Ovary (tissue), 9 donors: ENCODE data around the gene HABP2. TPM values are rescaled to one million over a fixed set of nuclear protein-coding genes. Genes with fewer than 3 reads are reported as not detected.

Experiments
- DNase-seq, 5 donors: peaks; one replicate each; pipeline ENCODE4 v3.0.0-alpha.2; 2019 to 2020
- H3K27ac ChIP-seq, 2 donors: fragments of 200-600 bp; one replicate each; pipeline versions ENCODE4 v1.5.1 to v1.8.0; 2019 to 2022
- H3K27me3 ChIP-seq: fragments of 200-600 bp; one replicate; pipeline ENCODE4 v1.8.0; 2022
- H3K36me3 ChIP-seq: fragments of 200-600 bp; sonication (generic); one replicate; pipeline ENCODE4 v1.5.1; 2019
- H3K4me1 ChIP-seq: one replicate; pipeline ENCODE4 v1.8.1; 2013; ENCODE audit warnings: mild to moderate bottlenecking, moderate library complexity; ENCODE audit not compliant: insufficient read depth
- H3K4me3 ChIP-seq: fragments of 200-600 bp; sonication (generic); one replicate; pipeline ENCODE4 v1.5.1; 2017
- H3K9me3 ChIP-seq, 2 donors: fragments of 200-600 bp in 1 of 2; sonication (generic) in 1 of 2; one replicate each; pipeline versions ENCODE4 v1.5.1 to v1.8.1; 2013 to 2019; ENCODE audit warnings: mild to moderate bottlenecking in 1 of 2, moderate library complexity in 1 of 2
- EP300 ChIP-seq: sonication (generic); formaldehyde crosslinking; IDR thresholded peaks from one replicate; pipeline ENCODE4 v1.6.1; 2017; ENCODE audit warnings: antibody characterized with exemption
- POLR2A ChIP-seq: fragments of 450-650 bp; IDR thresholded peaks from one replicate; pipeline ENCODE4 v1.6.1; 2017; ENCODE audit warnings: antibody characterized with exemption, mild to moderate bottlenecking, moderate library complexity
- WGBS, 3 donors: extraction: QIAGEN DNeasy Blood & Tissue Kit in 1 of 3; methylation state at CpG; one replicate each; pipeline versions ENCODE4 v1.1.5 to v1.1.7; 2013 to 2017; 5-methylcytosine and 5-hydroxymethylcytosine counted together
- intact Hi-C, 4 donors: fragments of 100-400 bp; cut with DNase I; formaldehyde crosslinking; loops; one replicate each; pipeline versions ENCODE4 v1.11.0 to v1.15.1; 2022 to 2023
- polyA plus RNA-seq, 2 donors: library from polyadenylated mRNA; stranded (reverse); fragments of 200-250 nt in 1 of 2; fragments of 350-450 nt in 1 of 2; fragmentation: Illumina TruSeq in 1 of 2; extraction: RNeasy Lipid Tissue Mini Kit (QIAGEN cat#74804) in 1 of 2; gene quantifications; one replicate each; pipeline ENCODE4 v1.2.3, GENCODE V29; 2013 to 2014
- total RNA-seq, 7 donors: library from RNA; depleted of rRNA in 2 of 7; stranded (reverse); fragments of >200 nt in 2 of 7; fragmentation: NEBNext Ultra II Directional in 3 of 7; extraction: Animal tissue kit (Norgen Biotek cat#: 25700) in 3 of 7; gene quantifications; one replicate each; pipeline versions ENCODE4 v1.1.0 to v1.2.4, GENCODE V29; 2016 to 2023
- TF ChIP-seq, protein P1 (sequence below), 3 donors: fragments of 450-650 bp in 2 of 3; fragments of 200-600 bp in 1 of 3; IDR thresholded peaks; one replicate each; pipeline versions ENCODE4 v1.5.1 to v1.8.0; 2016 to 2022; ENCODE audit warnings: antibody characterized with exemption in 3 of 3, mild to moderate bottlenecking in 1 of 3
- donor health status: DM: no; HTN: no; CAD: no; lungs with moderate emphysema.
- donor health status: DM: no; HTN: no; CAD: no.
- donor health status: Bipolar disorder and iron deficiency.
- donor health status: DM: yes; HTN: yes; CAD: no.
- donor health status: DM: no; HTN: no; CAD: no.
- donor health status: DM: yes; HTN: yes; CAD: no.

Gene HABP2
- total and polyA plus RNA-seq, 9 donors, result 0.07 to 2.3 (median 0.19) TPM; not detected in 3

DNA sequence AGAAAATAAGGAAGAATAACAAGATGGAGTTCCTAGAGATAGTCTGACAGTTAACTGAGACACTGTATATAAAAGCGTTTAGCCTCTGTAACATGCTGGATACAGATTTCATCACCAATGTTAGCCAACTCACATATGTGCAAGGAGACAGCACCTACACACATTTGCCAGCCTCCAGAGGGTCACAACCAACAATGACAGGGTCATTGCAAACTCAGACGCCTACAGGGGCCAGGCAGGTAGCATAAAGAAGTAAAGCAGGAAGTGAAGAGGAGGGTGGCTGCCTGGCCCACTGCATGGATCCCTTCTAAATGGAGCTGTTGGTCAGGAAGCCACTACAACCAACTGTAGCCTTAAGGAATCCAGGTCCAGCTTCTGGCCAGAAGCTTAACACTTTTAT is 60.6 kb downstream of the HABP2 start:
- intact Hi-C loops, result no loop called here
- Histone ChIP-seq H3K27ac (no peak overlapping the region), H3K9me3 (no peaks in the 10 kb centered on the region), H3K4me1 (no peaks in the 10 kb centered on the region), H3K27me3 (no peaks in the 10 kb centered on the region), H3K4me3 (no peak overlapping the region), H3K36me3 (no peaks in the 10 kb centered on the region)
- TF ChIP-seq EP300 (no peak), POLR2A (no peak)
- TF ChIP-seq, protein P1, sequence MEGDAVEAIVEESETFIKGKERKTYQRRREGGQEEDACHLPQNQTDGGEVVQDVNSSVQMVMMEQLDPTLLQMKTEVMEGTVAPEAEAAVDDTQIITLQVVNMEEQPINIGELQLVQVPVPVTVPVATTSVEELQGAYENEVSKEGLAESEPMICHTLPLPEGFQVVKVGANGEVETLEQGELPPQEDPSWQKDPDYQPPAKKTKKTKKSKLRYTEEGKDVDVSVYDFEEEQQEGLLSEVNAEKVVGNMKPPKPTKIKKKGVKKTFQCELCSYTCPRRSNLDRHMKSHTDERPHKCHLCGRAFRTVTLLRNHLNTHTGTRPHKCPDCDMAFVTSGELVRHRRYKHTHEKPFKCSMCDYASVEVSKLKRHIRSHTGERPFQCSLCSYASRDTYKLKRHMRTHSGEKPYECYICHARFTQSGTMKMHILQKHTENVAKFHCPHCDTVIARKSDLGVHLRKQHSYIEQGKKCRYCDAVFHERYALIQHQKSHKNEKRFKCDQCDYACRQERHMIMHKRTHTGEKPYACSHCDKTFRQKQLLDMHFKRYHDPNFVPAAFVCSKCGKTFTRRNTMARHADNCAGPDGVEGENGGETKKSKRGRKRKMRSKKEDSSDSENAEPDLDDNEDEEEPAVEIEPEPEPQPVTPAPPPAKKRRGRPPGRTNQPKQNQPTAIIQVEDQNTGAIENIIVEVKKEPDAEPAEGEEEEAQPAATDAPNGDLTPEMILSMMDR (IDR thresholded peaks at IDR 0.05), result no peak
- WGBS, 3 donors, result 76 to 82% (median 77%) methylated on average over 2 of the region's 2 CpGs
- DNase-seq, result no peak

- Histone ChIP-seq H3K4me3 (no peak overlapping the region), H3K4me1 (no peaks in the 10 kb centered on the region), H3K36me3 (no peaks in the 10 kb centered on the region), H3K27ac (no peak overlapping the region), H3K27me3 (no peaks in the 10 kb centered on the region), H3K9me3 (no peaks in the 10 kb centered on the region)
- no peak for DNase-seq
- WGBS, 3 donors, result 55 to 61% (median 58%) methylated on average over 15 of the region's 15 CpGs
- intact Hi-C loops, result no loop called here
- TF ChIP-seq EP300, result no peak
- TF ChIP-seq, protein P1 (IDR thresholded peaks at IDR 0.05), result no peak
- no peak for TF ChIP-seq POLR2A
Measured at GRCh38 chr10:113613977-113614690, 61.3 kb downstream of the HABP2 start.

- H3K27me3 ChIP-seq, result no peaks in the 10 kb centered on the region
- H3K9me3 ChIP-seq, result no peaks in the 10 kb centered on the region
- 9 to 17% (median 15%) methylated on average over 5 of the region's 5 CpGs for WGBS, 3 donors
- intact Hi-C loops, result no loop called here
- H3K4me1 ChIP-seq, result no peaks in the 10 kb centered on the region
- no peak overlapping the region for H3K4me3 ChIP-seq
- no peak overlapping the region for H3K27ac ChIP-seq
- TF ChIP-seq EP300 (no peak), POLR2A (no peak)
- TF ChIP-seq, protein P1 (IDR thresholded peaks at IDR 0.05), result no peak
- DNase-seq, result no peak
- no peaks in the 10 kb centered on the region for H3K36me3 ChIP-seq
Measured at GRCh38 chr10:113616244-113617074, 63.6 kb downstream of the HABP2 start.

GRCh38 chr10:113617086-113617485 is 64.2 kb downstream of the HABP2 start:
- DNase-seq, result no peak
- no peak overlapping the region for H3K27ac ChIP-seq
- H3K9me3 ChIP-seq, result no peaks in the 10 kb centered on the region
- H3K36me3 ChIP-seq, result no peaks in the 10 kb centered on the region
- no peak overlapping the region for H3K4me3 ChIP-seq
- TF ChIP-seq EP300, result no peak
- TF ChIP-seq, protein P1 (IDR thresholded peaks at IDR 0.05), result no peak
- no peak for TF ChIP-seq POLR2A
- H3K4me1 ChIP-seq, result no peaks in the 10 kb centered on the region
- intact Hi-C loops, result no loop called here
- WGBS, 3 donors, result 8 to 21% (median 10%) methylated on average over 7 of the region's 7 CpGs
- H3K27me3 ChIP-seq, result no peaks in the 10 kb centered on the region
